ENCODE measurements around the gene ARID5B. TPM values are rescaled to one million over a fixed set of nuclear protein-coding genes. Genes with fewer than 3 reads are reported as not detected.

Gene ARID5B
- total and polyA plus RNA-seq, 2 of the 4 experiments (the other 2 are of a cell fraction), result 41.0 to 125 TPM

GRCh38 chr10:61905837-61906561 is 4.5 kb downstream of the ARID5B start:
- intact Hi-C loops (cut with micrococcal nuclease), result loop anchor here (10.0 kb wide), 2 partner anchors 631 to 941 kb away; no protein-coding TSS in a partner anchor
- WGBS, 2 experiments (ENCODE audit: extremely low coverage in 2 of 2, insufficient read length in 1 of 2), result no CpG with 5 or more reads among the region's 3 CpGs
- no peak overlapping the region for H2AFZ ChIP-seq (replicated peaks; ENCODE audit: low read length, poor library complexity)
- no peak overlapping the region for H3K27ac ChIP-seq (ENCODE audit: insufficient read depth, low read length)
- 0 out of 2 replicates have a peak overlapping the region, but pooled peaks have one; percentile 5 for H3K14ac ChIP-seq (replicated peaks; ENCODE audit: low read depth, low read length)
- H2AK5ac ChIP-seq (ENCODE audit: low read depth, low read length), result no peak overlapping the region
- TF ChIP-seq FOS (IDR thresholded peaks at IDR 0.05; ENCODE audit: low read depth, low read length) (no peak), CHD1 (IDR thresholded peaks at IDR 0.05; ENCODE audit: low read depth, low read length) (no peak), SMC3 (IDR thresholded peaks at IDR 0.05; ENCODE audit: low read depth, low read length) (no peak), CEBPB (IDR thresholded peaks at IDR 0.05; ENCODE audit: low read depth, low read length) (no peak), RCOR1 (IDR thresholded peaks at IDR 0.05; ENCODE audit: insufficient replicate concordance, low read length) (no peak), CTCF (conservative IDR thresholded peaks at IDR 0.05; ENCODE audit: low read depth, low read length) (no peak), MXI1 (IDR thresholded peaks at IDR 0.05; ENCODE audit: borderline replicate concordance, low read depth, low read length) (no peak), RFX5 (IDR thresholded peaks at IDR 0.05; ENCODE audit: low read depth, low read length) (no peak), NFE2L2 (IDR thresholded peaks at IDR 0.05; ENCODE audit: low read depth, low read length) (no peak)
- TF ChIP-seq, protein P1, sequence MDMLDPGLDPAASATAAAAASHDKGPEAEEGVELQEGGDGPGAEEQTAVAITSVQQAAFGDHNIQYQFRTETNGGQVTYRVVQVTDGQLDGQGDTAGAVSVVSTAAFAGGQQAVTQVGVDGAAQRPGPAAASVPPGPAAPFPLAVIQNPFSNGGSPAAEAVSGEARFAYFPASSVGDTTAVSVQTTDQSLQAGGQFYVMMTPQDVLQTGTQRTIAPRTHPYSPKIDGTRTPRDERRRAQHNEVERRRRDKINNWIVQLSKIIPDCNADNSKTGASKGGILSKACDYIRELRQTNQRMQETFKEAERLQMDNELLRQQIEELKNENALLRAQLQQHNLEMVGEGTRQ (IDR thresholded peaks at IDR 0.05; ENCODE audit: low read depth, low read length), result no peak
- no peak overlapping the region for H3K56ac ChIP-seq (ENCODE audit: extremely low read depth, insufficient read depth, low read length)
- no peak overlapping the region for H4K5ac ChIP-seq (ENCODE audit: low read depth, low read length)
- H3K79me1 ChIP-seq (ENCODE audit: low read depth in 1 of 2, low read length in 2 of 2), result peaks cover 15 to 56% of the 10 kb centered on the region in 2 experiments
- ChIA-PET POLR2A (ENCODE audit: unreplicated experiment) (interaction anchor here (0.6 to 1.6 kb wide), 2 partner anchors 143 to 413 kb away, joined by 6 to 7 read pairs; no protein-coding TSS in a partner anchor), CTCF (interaction anchor here (0.6 to 2.3 kb wide), 3 partner anchors 9 to 155 kb away, joined by 3 to 6 read pairs (median 3); no protein-coding TSS in a partner anchor)
- BruUV-seq (replicated peaks), result no TSS peak
- H3K23ac ChIP-seq (ENCODE audit: low read depth, low read length), result 0 out of 2 replicates have a peak overlapping the region, but pooled peaks have one; percentile 44
- no peak overlapping the region for H3K4me3 ChIP-seq (ENCODE audit: insufficient read depth, low read depth, low read length)
- H2BK20ac ChIP-seq (ENCODE audit: low read depth, low read length), result no peak overlapping the region
- dilution Hi-C loops (cut with HindIII; ENCODE audit: low sequenced_read_pairs, unreplicated experiment), result no loop called here
- no peak overlapping the region for H2BK5ac ChIP-seq (ENCODE audit: low read depth, low read length, poor library complexity, severe bottlenecking)
- no peak overlapping the region for H3K9ac ChIP-seq (ENCODE audit: low read depth, low read length)
- no peak overlapping the region for H4K8ac ChIP-seq (ENCODE audit: low read depth in 2 of 2, low read length in 2 of 2)
- no peak overlapping the region for H3K4ac ChIP-seq (ENCODE audit: low read depth, low read length)
- no peak overlapping the region for H3K18ac ChIP-seq (ENCODE audit: low read depth, low read length)
- H3K27me3 ChIP-seq (ENCODE audit: control insufficient read depth, insufficient read depth, low read length), result no peaks in the 10 kb centered on the region
- DNase-seq (no peak), ATAC-seq (ENCODE audit: low read depth) (no peak)
- H2BK15ac ChIP-seq (ENCODE audit: low read depth, low read length), result no peak overlapping the region
- H2AK9ac ChIP-seq (replicated peaks; ENCODE audit: low read depth, low read length, poor library complexity), result no peak overlapping the region
- in situ Hi-C loops (cut with MboI; ENCODE audit: low sequenced_read_pairs), result loop anchor here (10.0 kb wide), 1 partner anchor 329 kb away; no protein-coding TSS in a partner anchor
- no peaks in the 10 kb centered on the region for H3K9me3 ChIP-seq (ENCODE audit: control insufficient read depth, insufficient read depth, low read length)
- H4K91ac ChIP-seq (ENCODE audit: insufficient read depth, low read depth, low read length), result no peak overlapping the region
- peaks cover 16% of the 10 kb centered on the region for H3K36me3 ChIP-seq (ENCODE audit: control insufficient read depth, insufficient read depth, low read length)
- H3K4me2 ChIP-seq (ENCODE audit: low read depth, low read length), result peak overlapping the region; percentile 25; the same call in 1 of the 2 replicates
- no peak overlapping the region for H2BK120ac ChIP-seq (ENCODE audit: low read depth, low read length)
- peaks cover 10% of the 10 kb centered on the region for H3K9me1 ChIP-seq (ENCODE audit: insufficient read depth, low read length)
- peaks cover 41% of the 10 kb centered on the region; the same call in 1 of the 2 replicates for H4K20me1 ChIP-seq (ENCODE audit: insufficient read depth, low read length)
- peaks cover 6% of the 10 kb centered on the region; the same call in 1 of the 2 replicates for H3K4me1 ChIP-seq (ENCODE audit: control insufficient read depth, insufficient read depth, low read length)
